Measurements from ENCODE around the gene NELL2. TPM values are rescaled to one million over a fixed set of nuclear protein-coding genes. Genes with fewer than 3 reads are reported as not detected.

Gene NELL2
- total RNA-seq, 1 donor from 2014 or later, result 1.0 TPM

GRCh38 chr12:44673811-44674210 is 202.3 kb downstream of the NELL2 start:
- no peak overlapping the region for H3K4me3 ChIP-seq (ENCODE audit: insufficient read depth, low read depth, low read length)
- H4K20me1 ChIP-seq (ENCODE audit: insufficient read depth, low read length), result no peaks in the 10 kb centered on the region
- H3K79me2 ChIP-seq (ENCODE audit: insufficient read depth, low read length), result no peaks in the 10 kb centered on the region
- FAIRE-seq (no peak), DNase-seq (ENCODE audit: low read depth) (no peak)
- Mint-ChIP-seq H3K27ac (ENCODE audit: unreplicated experiment) (no peak overlapping the region), H3K36me3 (ENCODE audit: low read depth, unreplicated experiment) (no peaks in the 10 kb centered on the region), H3K9me3 (ENCODE audit: unreplicated experiment) (peaks cover 4% of the 10 kb centered on the region), H3K27me3 (ENCODE audit: low read depth, unreplicated experiment) (no peaks in the 10 kb centered on the region), H3K4me3 (ENCODE audit: unreplicated experiment) (no peak overlapping the region), H3K4me1 (ENCODE audit: low read depth, unreplicated experiment) (peaks cover 2% of the 10 kb centered on the region)
- H3K27me3 ChIP-seq (ENCODE audit: insufficient read depth, low read length), result no peaks in the 10 kb centered on the region
- H3K36me3 ChIP-seq (ENCODE audit: insufficient read depth, low read length), result no peaks in the 10 kb centered on the region
- TF ChIP-seq EZH2 (IDR thresholded peaks at IDR 0.05; ENCODE audit: insufficient read depth, low read length), result no peak
- TF ChIP-seq CTCF (IDR thresholded peaks at IDR 0.05; ENCODE audit: insufficient read depth, low read depth, low read length), result no peak
- H3K4me1 ChIP-seq (ENCODE audit: insufficient read depth, low read length), result no peaks in the 10 kb centered on the region
- H3K9me3 ChIP-seq (ENCODE audit: insufficient read depth, low read depth, low read length), result peaks cover 2% of the 10 kb centered on the region
- H3K9ac ChIP-seq (ENCODE audit: low read length), result no peak overlapping the region
- no peak overlapping the region for H3K4me2 ChIP-seq (ENCODE audit: low read length)
- no peak overlapping the region for H3K27ac ChIP-seq (ENCODE audit: low read depth, low read length)
- no peak overlapping the region for H2AFZ ChIP-seq (ENCODE audit: low read depth, low read length)

DNA sequence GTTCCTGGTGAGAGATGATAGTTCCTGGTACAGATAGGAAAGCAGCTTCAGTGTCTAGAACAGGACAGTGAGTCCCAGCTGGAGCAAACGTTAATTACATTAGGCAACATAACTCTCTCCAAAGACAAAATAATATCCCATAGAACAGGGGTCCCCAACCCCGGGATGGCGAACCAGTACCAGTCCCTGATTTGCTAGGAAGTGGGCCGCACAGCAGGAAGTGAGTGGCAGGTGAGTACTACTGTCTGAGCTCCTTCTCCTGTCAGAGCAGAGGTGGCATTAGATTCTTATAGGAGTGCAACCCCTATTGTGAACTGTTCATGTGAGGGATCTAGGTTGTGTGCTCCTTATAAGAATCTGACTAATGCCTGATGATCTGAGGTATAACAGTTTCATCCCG is 204.1 kb downstream of the NELL2 start:
- peaks cover 2% of the 10 kb centered on the region for H3K4me1 Mint-ChIP-seq (ENCODE audit: low read depth, unreplicated experiment)
- H3K27me3 Mint-ChIP-seq (ENCODE audit: low read depth, unreplicated experiment), result no peaks in the 10 kb centered on the region
- no peak overlapping the region for H2AFZ ChIP-seq (ENCODE audit: low read depth, low read length)
- peaks cover 5% of the 10 kb centered on the region for H3K9me3 Mint-ChIP-seq (ENCODE audit: unreplicated experiment)
- H4K20me1 ChIP-seq (ENCODE audit: insufficient read depth, low read length), result no peaks in the 10 kb centered on the region
- H3K36me3 Mint-ChIP-seq (ENCODE audit: low read depth, unreplicated experiment), result no peaks in the 10 kb centered on the region
- H3K79me2 ChIP-seq (ENCODE audit: insufficient read depth, low read length), result no peaks in the 10 kb centered on the region
- no peak overlapping the region for H3K9ac ChIP-seq (ENCODE audit: low read length)
- H3K27me3 ChIP-seq (ENCODE audit: insufficient read depth, low read length), result no peaks in the 10 kb centered on the region
- H3K27ac ChIP-seq (ENCODE audit: low read depth, low read length), result no peak overlapping the region
- TF ChIP-seq CTCF (IDR thresholded peaks at IDR 0.05; ENCODE audit: insufficient read depth, low read depth, low read length) (no peak), EZH2 (IDR thresholded peaks at IDR 0.05; ENCODE audit: insufficient read depth, low read length) (no peak)
- FAIRE-seq, result no peak
- no peaks in the 10 kb centered on the region for H3K4me1 ChIP-seq (ENCODE audit: insufficient read depth, low read length)
- DNase-seq (ENCODE audit: low read depth), result no peak
- no peaks in the 10 kb centered on the region for H3K36me3 ChIP-seq (ENCODE audit: insufficient read depth, low read length)
- H3K27ac Mint-ChIP-seq (ENCODE audit: unreplicated experiment), result no peak overlapping the region
- H3K9me3 ChIP-seq (ENCODE audit: insufficient read depth, low read depth, low read length), result peaks cover 8% of the 10 kb centered on the region
- no peak overlapping the region for H3K4me3 ChIP-seq (ENCODE audit: insufficient read depth, low read depth, low read length)
- H3K4me3 Mint-ChIP-seq (ENCODE audit: unreplicated experiment), result no peak overlapping the region
- H3K4me2 ChIP-seq (ENCODE audit: low read length), result no peak overlapping the region

- no peak overlapping the region for H3K9ac ChIP-seq (ENCODE audit: low read length)
- no peaks in the 10 kb centered on the region for H3K36me3 ChIP-seq (ENCODE audit: insufficient read depth, low read length)
- H3K27ac ChIP-seq (ENCODE audit: low read depth, low read length), result no peak overlapping the region
- no peaks in the 10 kb centered on the region for H3K4me1 ChIP-seq (ENCODE audit: insufficient read depth, low read length)
- Mint-ChIP-seq H3K9me3 (ENCODE audit: unreplicated experiment) (peaks cover 5% of the 10 kb centered on the region), H3K4me1 (ENCODE audit: low read depth, unreplicated experiment) (no peaks in the 10 kb centered on the region), H3K27me3 (ENCODE audit: low read depth, unreplicated experiment) (no peaks in the 10 kb centered on the region), H3K36me3 (ENCODE audit: low read depth, unreplicated experiment) (no peaks in the 10 kb centered on the region), H3K27ac (ENCODE audit: unreplicated experiment) (no peak overlapping the region), H3K4me3 (ENCODE audit: unreplicated experiment) (no peak overlapping the region)
- no peak for DNase-seq (ENCODE audit: low read depth)
- no peak overlapping the region for H3K4me3 ChIP-seq (ENCODE audit: insufficient read depth, low read depth, low read length)
- no peaks in the 10 kb centered on the region for H3K79me2 ChIP-seq (ENCODE audit: insufficient read depth, low read length)
- no peak overlapping the region for H2AFZ ChIP-seq (ENCODE audit: low read depth, low read length)
- no peaks in the 10 kb centered on the region for H4K20me1 ChIP-seq (ENCODE audit: insufficient read depth, low read length)
- no peak for FAIRE-seq
- TF ChIP-seq EZH2 (IDR thresholded peaks at IDR 0.05; ENCODE audit: insufficient read depth, low read length) (no peak), CTCF (IDR thresholded peaks at IDR 0.05; ENCODE audit: insufficient read depth, low read depth, low read length) (no peak)
- peaks cover 8% of the 10 kb centered on the region for H3K9me3 ChIP-seq (ENCODE audit: insufficient read depth, low read depth, low read length)
- no peak overlapping the region for H3K4me2 ChIP-seq (ENCODE audit: low read length)
- H3K27me3 ChIP-seq (ENCODE audit: insufficient read depth, low read length), result no peaks in the 10 kb centered on the region
These were observed 207.7 kb downstream of the NELL2 start for GRCh38 chr12:44668443-44668842.

All from astrocyte (in vitro differentiated cells and primary cell).